ENCODE measurements around the gene ANKRD23.

DNA sequence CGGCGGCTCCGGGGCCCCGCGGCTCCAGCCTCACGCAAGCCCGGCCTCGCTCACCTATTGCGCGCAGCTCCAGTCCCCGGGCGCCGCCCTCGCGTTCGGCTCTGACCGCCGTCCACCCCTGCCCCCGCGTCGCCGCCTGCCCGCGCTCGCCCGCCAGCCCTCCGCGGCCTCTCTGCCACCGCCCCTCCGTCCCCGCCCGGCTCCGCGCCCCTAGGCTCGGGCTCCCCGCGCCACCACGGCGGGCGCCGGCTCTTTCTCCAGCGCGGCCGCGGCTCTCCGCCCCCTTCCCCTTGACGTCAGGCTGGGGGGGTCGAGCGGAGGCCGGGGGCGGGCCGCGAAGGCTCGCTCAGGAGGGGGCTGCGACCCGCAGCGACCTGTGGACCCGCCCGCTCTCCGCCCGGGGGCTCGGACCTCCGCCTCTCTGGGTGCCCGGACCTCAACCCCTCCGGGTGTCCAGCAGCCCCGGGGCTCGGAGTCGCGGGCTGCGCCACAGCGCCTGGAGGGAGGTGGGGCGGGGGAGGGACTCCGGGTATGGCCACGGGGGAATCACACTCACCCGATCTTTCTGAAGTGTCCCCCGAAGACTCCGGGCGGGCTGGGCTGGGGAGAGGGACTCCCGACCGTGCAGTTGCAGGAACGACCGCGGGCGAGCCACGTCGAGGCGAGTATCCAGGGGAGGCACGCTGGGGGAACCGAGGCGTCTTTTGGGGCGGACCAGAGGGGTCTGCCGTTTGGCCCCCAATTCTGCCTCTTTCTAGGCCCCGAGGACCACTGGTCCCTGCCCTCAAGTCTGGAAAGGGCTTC lies 26.2 kb upstream of the ANKRD23 start, which contains the start of gene SEMA4C:
- TF ChIP-seq, protein P1, sequence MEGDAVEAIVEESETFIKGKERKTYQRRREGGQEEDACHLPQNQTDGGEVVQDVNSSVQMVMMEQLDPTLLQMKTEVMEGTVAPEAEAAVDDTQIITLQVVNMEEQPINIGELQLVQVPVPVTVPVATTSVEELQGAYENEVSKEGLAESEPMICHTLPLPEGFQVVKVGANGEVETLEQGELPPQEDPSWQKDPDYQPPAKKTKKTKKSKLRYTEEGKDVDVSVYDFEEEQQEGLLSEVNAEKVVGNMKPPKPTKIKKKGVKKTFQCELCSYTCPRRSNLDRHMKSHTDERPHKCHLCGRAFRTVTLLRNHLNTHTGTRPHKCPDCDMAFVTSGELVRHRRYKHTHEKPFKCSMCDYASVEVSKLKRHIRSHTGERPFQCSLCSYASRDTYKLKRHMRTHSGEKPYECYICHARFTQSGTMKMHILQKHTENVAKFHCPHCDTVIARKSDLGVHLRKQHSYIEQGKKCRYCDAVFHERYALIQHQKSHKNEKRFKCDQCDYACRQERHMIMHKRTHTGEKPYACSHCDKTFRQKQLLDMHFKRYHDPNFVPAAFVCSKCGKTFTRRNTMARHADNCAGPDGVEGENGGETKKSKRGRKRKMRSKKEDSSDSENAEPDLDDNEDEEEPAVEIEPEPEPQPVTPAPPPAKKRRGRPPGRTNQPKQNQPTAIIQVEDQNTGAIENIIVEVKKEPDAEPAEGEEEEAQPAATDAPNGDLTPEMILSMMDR (conservative IDR thresholded peaks at IDR 0.05; ENCODE audit: low read depth, low read length) = no peak
- TF ChIP-seq MAFK (IDR thresholded peaks at IDR 0.05; ENCODE audit: low read depth, low read length) (no peak), CEBPB (IDR thresholded peaks at IDR 0.05; ENCODE audit: low read depth, low read length) (no peak)
- TF ChIP-seq, protein P2, sequence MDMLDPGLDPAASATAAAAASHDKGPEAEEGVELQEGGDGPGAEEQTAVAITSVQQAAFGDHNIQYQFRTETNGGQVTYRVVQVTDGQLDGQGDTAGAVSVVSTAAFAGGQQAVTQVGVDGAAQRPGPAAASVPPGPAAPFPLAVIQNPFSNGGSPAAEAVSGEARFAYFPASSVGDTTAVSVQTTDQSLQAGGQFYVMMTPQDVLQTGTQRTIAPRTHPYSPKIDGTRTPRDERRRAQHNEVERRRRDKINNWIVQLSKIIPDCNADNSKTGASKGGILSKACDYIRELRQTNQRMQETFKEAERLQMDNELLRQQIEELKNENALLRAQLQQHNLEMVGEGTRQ (IDR thresholded peaks at IDR 0.05; ENCODE audit: low read depth, low read length) = no peak

Measured in IMR-90 (cell line).